K562 (cell line): ENCODE results near the gene TMEM174. TPM values are rescaled to one million over a fixed set of nuclear protein-coding genes. Genes with fewer than 3 reads are reported as not detected.

Source experiments
- ATAC-seq: fragments of 200-7000 bp; cut with Tn5 transposase; 3 replicates; pipeline ENCODE4 v1.9.1; 2020; ENCODE audit warnings: moderate library complexity
- BruUV-seq: library from RNA; stranded (reverse); fragments of 400-500 nt; replicated peaks from 2 replicates; lab custom pipeline; 2021; lab: Mats Ljungman, UMichigan
- CTCF ChIA-PET: fragments of 300-600 bp; formaldehyde crosslinking; extraction: SDS; loops from one replicate; lab custom pipeline; 2021; ENCODE audit warnings: low intra/inter-chr PET ratio; lab: Yijun Ruan, JAX
- POLR2A ChIA-PET: fragments of 300-600, 350-650 bp; sonication (Branson Sonifier 250); formaldehyde crosslinking; extraction: SDS; loops from one replicate; lab custom pipeline; 2021; ENCODE audit warnings: antibody characterized with exemption, inconsistent platforms; lab: Yijun Ruan, JAX
- DNase-seq, 4 experiments: peaks; one replicate each; pipeline versions ENCODE4 v3.0.0 to v3.0.0-alpha.2; 2011 to 2018; ENCODE audit warnings: low spot score in 3 of 4, mixed read lengths in 3 of 4; ENCODE audit errors: extremely low read depth in 1 of 4
- FAIRE-seq: peaks from 2 replicates; lab custom pipeline; 2011; peaks lifted over from hg19 to GRCh38; lab: Jason Lieb, UNC
- H2AFZ ChIP-seq: 2 replicates; pipeline ENCODE4 v1.6.0; 2011; ENCODE audit warnings: low read depth, low read length, control low read depth, inconsistent platforms
- H3K27ac ChIP-seq: fragments of 200-600 bp; 3 replicates; pipeline ENCODE4 v1.8.0; 2011; ENCODE audit warnings: low read depth, mild to moderate bottlenecking, control low read depth, inconsistent platforms, low read length, moderate library complexity, mixed read lengths; ENCODE audit errors: extremely low read depth
- H3K27me3 ChIP-seq, 2 experiments: fragments of 300-600 bp in 1 of 2; 2 replicates in 1 of 2; 3 replicates in 1 of 2; pipeline versions ENCODE4 v1.6.0 to v1.8.0; 2011; ENCODE audit warnings: inconsistent platforms in 2 of 2, low read length in 2 of 2, mild to moderate bottlenecking in 1 of 2, mixed read lengths in 1 of 2, moderate library complexity in 1 of 2; ENCODE audit not compliant: control insufficient read depth in 2 of 2, insufficient read depth in 2 of 2
- H3K36me3 ChIP-seq: fragments of 300-600 bp; 3 replicates; pipeline ENCODE4 v1.8.0; 2011; ENCODE audit warnings: mild to moderate bottlenecking, low read length, inconsistent platforms; ENCODE audit not compliant: control insufficient read depth, insufficient read depth
- H3K4me1 ChIP-seq, 2 experiments: fragments of 200-600 bp in 1 of 2; replicated peaks in 1 of 2; 2 replicates in 1 of 2; 3 replicates in 1 of 2; pipeline versions ENCODE4 v1.5.1 to v1.8.0; 2011; ENCODE audit warnings: inconsistent platforms in 2 of 2, low read length in 2 of 2, mild to moderate bottlenecking in 1 of 2, mixed read lengths in 1 of 2, moderate library complexity in 1 of 2; ENCODE audit not compliant: control insufficient read depth in 2 of 2, insufficient read depth in 2 of 2
- H3K4me2 ChIP-seq: 2 replicates; pipeline ENCODE4 v1.6.1; 2011; ENCODE audit warnings: low read length, control low read depth, inconsistent platforms, mixed read lengths; ENCODE audit not compliant: insufficient read depth
- H3K4me3 ChIP-seq: fragments of 200-600 bp; sonication (generic), shearing (Covaris generic); 2 replicates; pipeline ENCODE4 v1.5.1; 2016; ENCODE audit warnings: control low read depth, inconsistent platforms
- H3K79me2 ChIP-seq: fragments of 200-600 bp; 3 replicates; pipeline ENCODE4 v1.8.0; 2011; ENCODE audit warnings: low read length, inconsistent platforms; ENCODE audit not compliant: control insufficient read depth, insufficient read depth
- H3K9ac ChIP-seq, 2 experiments: 2 replicates each; pipeline versions ENCODE4 v1.6.0 to v1.6.1; 2011; ENCODE audit warnings: low read depth in 2 of 2, low read length in 2 of 2, control low read depth in 1 of 2, inconsistent platforms in 1 of 2, mild to moderate bottlenecking in 1 of 2, mixed read lengths in 1 of 2; ENCODE audit not compliant: insufficient read depth in 1 of 2
- H3K9me1 ChIP-seq: one replicate; pipeline ENCODE4 v1.6.0; 2011; ENCODE audit warnings: inconsistent platforms, mild to moderate bottlenecking, low read length, moderate library complexity; ENCODE audit not compliant: control insufficient read depth, insufficient read depth
- H3K9me3 ChIP-seq: replicated peaks from 2 replicates; pipeline ENCODE4 v1.5.1; 2011; ENCODE audit warnings: low read depth, low read length, inconsistent platforms; ENCODE audit not compliant: control insufficient read depth, insufficient read depth
- H4K20me1 ChIP-seq: replicated peaks from 2 replicates; pipeline ENCODE4 v1.6.1; 2011; ENCODE audit warnings: low read length, inconsistent platforms, mixed read lengths; ENCODE audit not compliant: control insufficient read depth, insufficient read depth
- ARHGAP35 ChIP-seq: fragments of 450-650 bp; IDR thresholded peaks from 2 replicates; pipeline ENCODE4 v1.6.1; 2018; ENCODE audit not compliant: partially characterized antibody
- ETV1 ChIP-seq: fragments of 450-650 bp; conservative IDR thresholded peaks from 2 replicates; pipeline ENCODE4 v1.6.1; 2016; ENCODE audit warnings: missing genetic modification characterization, control low read depth, low read depth, missing compliant biosample characterization
- HCFC1 ChIP-seq: IDR thresholded peaks from 2 replicates; pipeline ENCODE4 v1.6.1; 2012; ENCODE audit warnings: low read depth, low read length, improper control_type of control experiment
- JUNB ChIP-seq: fragments of 450-650 bp; formaldehyde crosslinking; conservative IDR thresholded peaks from 2 replicates; pipeline ENCODE4 v1.4.0; 2020; ENCODE audit warnings: mild to moderate bottlenecking
- LCOR ChIP-seq: sonication (generic); formaldehyde crosslinking; IDR thresholded peaks from 2 replicates; pipeline ENCODE4 v1.8.0; 2022; ENCODE audit warnings: mild to moderate bottlenecking, missing genetic modification reagents
- MAFF ChIP-seq: IDR thresholded peaks from 2 replicates; pipeline ENCODE4 v1.6.1; 2012; ENCODE audit warnings: low read length, improper control_type of control experiment
- RBM25 ChIP-seq: fragments of 200-400 bp; formaldehyde crosslinking; IDR thresholded peaks from 2 replicates; pipeline ENCODE4 v1.6.1; 2018; ENCODE audit warnings: low read length, low read depth, moderate library complexity; ENCODE audit not compliant: severe bottlenecking
- SPI1 ChIP-seq: IDR thresholded peaks from 2 replicates; pipeline ENCODE4 v1.6.1; 2011; ENCODE audit warnings: low read depth, low read length, control low read depth, borderline replicate concordance
- TSC22D4 ChIP-seq: fragments of 450-650 bp; IDR thresholded peaks from 2 replicates; pipeline ENCODE4 v1.6.1; 2016; ENCODE audit warnings: missing genetic modification characterization, missing biosample characterization, control low read depth
- ZNF134 ChIP-seq: fragments of 250-450 bp; sonication (Bioruptor Pico); conservative IDR thresholded peaks from 2 replicates; pipeline ENCODE4 v1.4.0; 2020
- ZNF395 ChIP-seq: fragments of 200-800 bp; sonication (Bioruptor generic); IDR thresholded peaks from 2 replicates; pipeline ENCODE4 v1.6.1; 2017; ENCODE audit warnings: missing genetic modification characterization, missing compliant biosample characterization
- ZNF740 ChIP-seq, 3 experiments: fragments of 200-800 bp in 1 of 3; sonication (Bioruptor generic) in 1 of 3; sonication (generic) in 1 of 3; formaldehyde crosslinking in 1 of 3; IDR thresholded peaks; 2 replicates each; pipeline versions ENCODE4 v1.6.1 to v1.8.0; 2016 to 2022; ENCODE audit warnings: mild to moderate bottlenecking in 2 of 3, missing compliant biosample characterization in 2 of 3, missing genetic modification characterization in 2 of 3, missing genetic modification reagents in 1 of 3
- WGBS: fragments of 100-300 bp; shearing (Covaris generic); methylation state at CpG from one replicate; pipeline ENCODE4 v1.1.6; 2016; ENCODE audit warnings: low coverage, mixed read lengths; ENCODE audit not compliant: insufficient coverage; ENCODE audit errors: missing lambda C conversion rate; 5-methylcytosine and 5-hydroxymethylcytosine counted together
- in situ Hi-C: fragments of 300-500 bp; cut with MboI; formaldehyde crosslinking; loops from 4 replicates; pipeline ENCODE4 v1.15.0; 2018; ENCODE audit warnings: inconsistent platforms, mixed read lengths
- intact Hi-C: fragments of 100-400 bp; cut with micrococcal nuclease; formaldehyde crosslinking; loops from 2 replicates; pipeline ENCODE4 v1.14.2; 2022
- polyA plus RNA-seq, 8 experiments: library from polyadenylated mRNA; depleted of rRNA in 4 of 8; stranded (reverse) in 5 of 8; unstranded in 3 of 8; fragments of >200 nt; fragmentation: Nextera tagmentation in 2 of 8; fragmentation: Illumina TruSeq in 1 of 8; extraction: Ambion mirVana in 2 of 8; extraction: Trizol in 1 of 8; gene quantifications; 2 replicates each; pipeline versions ENCODE4 v1.2.1 to v1.2.3, GENCODE V29; 2011 to 2014; ENCODE audit warnings: inconsistent platforms in 1 of 8, missing spikeins in 1 of 8
- total RNA-seq, 7 experiments: library from RNA; depleted of rRNA in 6 of 7; stranded (reverse); fragments of >200 nt in 6 of 7; fragmentation: Illumina TruSeq in 2 of 7; extraction: Trizol in 2 of 7; gene quantifications; 2 replicates each; pipeline versions ENCODE4 v1.2.1 to v1.2.3, GENCODE V29; 2011 to 2021; ENCODE audit warnings: low replicate concordance in 1 of 7

The TMEM174 gene
- total and polyA plus RNA-seq, 9 of the 15 experiments (the other 6 are each of a cell fraction or from before 2014, with no cell fraction given): not detected

- CTCF ChIA-PET: no interaction called here
- Histone ChIP-seq H3K4me3 (no peak overlapping the region), H3K9ac (no peak overlapping the region), H3K9me3 (no peaks in the 10 kb centered on the region), H3K4me2 (no peak overlapping the region), H4K20me1 (no peaks in the 10 kb centered on the region), H3K79me2 (no peaks in the 10 kb centered on the region), H2AFZ (no peak overlapping the region), H3K36me3 (no peaks in the 10 kb centered on the region), H3K9me1 (no peaks in the 10 kb centered on the region), H3K4me1 (peaks cover 0 to 4% of the 10 kb centered on the region in 2 experiments; a peak in 2 of 5 replicates), H3K27ac (no peak overlapping the region), H3K27me3 (peaks cover 3 to 6% of the 10 kb centered on the region in 2 experiments; a peak in 2 of 5 replicates)
- TF ChIP-seq TSC22D4 (tag): no peak
- TF ChIP-seq ZNF134 (CRISPR knock-in tag): no peak
- TF ChIP-seq JUNB: no peak
- no peak for TF ChIP-seq RBM25
- no peak for FAIRE-seq
- POLR2A ChIA-PET: no interaction called here
- 17% methylated on average over 2 of the region's 2 CpGs for WGBS
- ATAC-seq: no peak
- in situ Hi-C loops: no loop called here
- BruUV-seq: no TSS peak
- intact Hi-C loops: no loop called here
- DNase-seq: no peak
Measured at GRCh38 chr5:73186976-73187375, 14.0 kb downstream of the TMEM174 start.

- Histone ChIP-seq H4K20me1 (no peaks in the 10 kb centered on the region), H2AFZ (peak overlapping the region; percentile 41), H3K4me1 (peaks cover 0 to 4% of the 10 kb centered on the region in 2 experiments; a peak in 2 of 5 replicates), H3K9me3 (no peaks in the 10 kb centered on the region), H3K79me2 (no peaks in the 10 kb centered on the region), H3K9me1 (no peaks in the 10 kb centered on the region), H3K9ac (no peak overlapping the region), H3K27me3 (peaks cover 0 to 5% of the 10 kb centered on the region in 2 experiments; a peak in 1 of 5 replicates), H3K27ac (no peak overlapping the region), H3K4me3 (no peak overlapping the region), H3K36me3 (no peaks in the 10 kb centered on the region), H3K4me2 (no peak overlapping the region)
- intact Hi-C loops (no loop called here), in situ Hi-C loops (no loop called here)
- 14% methylated on average over 2 of the region's 2 CpGs for WGBS
- peak; percentile 80 for ATAC-seq
- POLR2A ChIA-PET: interaction anchor here (0.6 kb wide), 1 partner anchor 27 kb away, joined by 4 read pairs; no protein-coding TSS in a partner anchor
- DNase-seq: peak in 1 of 4 experiments; percentile 8
- no TSS peak for BruUV-seq
- no peak for FAIRE-seq
- CTCF ChIA-PET: no interaction called here
- TF ChIP-seq ARHGAP35: no peak
- no peak for TF ChIP-seq LCOR (CRISPR knock-in tag)
- TF ChIP-seq ZNF740 (CRISPR knock-in tag; IDR thresholded peaks at IDR 0.05): no peak
- no peak for TF ChIP-seq ZNF740 (tag; IDR thresholded peaks at IDR 0.05)
- peak; percentile 82 for TF ChIP-seq HCFC1
- no peak for TF ChIP-seq ETV1 (tag)
- TF ChIP-seq MAFF: no peak
- TF ChIP-seq ZNF395 (CRISPR knock-in tag): no peak
- TF ChIP-seq SPI1: 0 out of 2 replicates have a peak, but pooled peaks have one; percentile 17
Measured at GRCh38 chr5:73188764-73189531, 16.0 kb downstream of the TMEM174 start.
